ENCODE data around the gene COG6. TPM values are rescaled to one million over a fixed set of nuclear protein-coding genes. Genes with fewer than 3 reads are reported as not detected.

Gene COG6
- total and polyA plus RNA-seq, 2 donors (not counting 1 experiment from before 2014, with no cell fraction given), result 28.9 to 44.8 TPM

DNA sequence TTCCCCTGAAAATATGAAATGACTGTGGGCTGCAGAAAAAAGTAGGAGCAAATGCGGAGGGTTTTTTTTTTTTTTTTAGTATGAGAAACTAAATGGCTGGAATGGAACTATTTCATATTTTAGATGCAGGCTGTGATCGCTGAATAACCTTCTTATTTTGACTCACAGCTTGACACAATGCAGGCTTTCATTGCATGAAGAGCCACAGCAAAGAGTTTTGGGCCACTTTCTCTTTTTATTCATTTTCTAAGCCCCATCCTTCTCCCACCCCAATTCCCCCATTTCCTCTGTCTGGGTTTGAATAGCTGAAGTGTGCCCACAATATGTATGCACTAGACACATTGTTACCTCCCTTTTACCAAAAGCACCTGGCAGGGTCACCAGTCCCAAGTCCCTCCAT lies 125.9 kb downstream of the COG6 start:
- DNase-seq (ENCODE audit: low read depth in 2 of 2), result no peak
- no peaks in the 10 kb centered on the region for H3K9me3 ChIP-seq (ENCODE audit: control insufficient read depth, insufficient read depth, low read depth, low read length)
- no peak for TF ChIP-seq EZH2 (IDR thresholded peaks at IDR 0.05; ENCODE audit: low read length, missing control alignments)
- TF ChIP-seq CTCF (conservative IDR thresholded peaks at IDR 0.05 in 1 of 2, IDR thresholded peaks at IDR 0.05 in 1 of 2; ENCODE audit: low read depth in 1 of 2, low read length in 2 of 2), result no peak

DNA sequence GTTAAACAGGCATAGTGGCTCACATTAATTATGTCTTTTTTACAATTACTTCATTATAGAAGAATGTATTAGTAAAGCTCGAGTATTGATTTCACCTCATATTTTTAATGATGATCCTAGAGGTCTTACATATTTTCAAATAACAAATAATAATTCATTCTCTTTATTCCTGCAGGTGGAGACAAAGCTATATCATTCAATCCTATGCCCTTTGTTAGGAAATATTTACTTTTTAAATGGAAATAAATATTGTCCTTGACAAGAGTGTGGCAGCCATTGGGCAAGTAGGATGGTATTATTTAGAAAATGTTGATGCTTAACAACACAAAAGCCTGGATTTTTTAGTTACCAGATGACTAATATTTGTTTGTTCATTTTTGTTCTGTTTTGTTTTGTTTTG lies 127.6 kb downstream of the COG6 start:
- no peaks in the 10 kb centered on the region for H4K20me1 ChIP-seq (ENCODE audit: control insufficient read depth, extremely low read depth, insufficient read depth, low read length)
- H3K4me3 ChIP-seq (replicated peaks in 1 of 4; ENCODE audit: control extremely low read depth in 1 of 4, insufficient read depth in 1 of 4, low read depth in 3 of 4, low read length in 4 of 4), result no peak overlapping the region
- DNase-seq (ENCODE audit: low read depth in 2 of 2), result peak in 1 of 2 donors; percentile 14
- no peak overlapping the region for H2AFZ ChIP-seq (ENCODE audit: low read length)
- H3K79me2 ChIP-seq (ENCODE audit: control insufficient read depth, insufficient read depth, low read length), result no peaks in the 10 kb centered on the region
- no peaks in the 10 kb centered on the region for H3K9me3 ChIP-seq (ENCODE audit: control insufficient read depth, insufficient read depth, low read depth, low read length)
- no peaks in the 10 kb centered on the region for H3K4me1 ChIP-seq (ENCODE audit: control insufficient read depth, extremely low read depth, insufficient read depth, low read length)
- H3K27me3 ChIP-seq (ENCODE audit: control insufficient read depth, insufficient read depth, low read length), result no peaks in the 10 kb centered on the region
- H3K4me2 ChIP-seq (ENCODE audit: extremely low read depth, insufficient read depth, low read length), result no peak overlapping the region
- no peaks in the 10 kb centered on the region for H3K36me3 ChIP-seq (ENCODE audit: control insufficient read depth, insufficient read depth, low read length)
- H3K27ac ChIP-seq (ENCODE audit: insufficient read depth, low read length), result no peak overlapping the region
- TF ChIP-seq CTCF (conservative IDR thresholded peaks at IDR 0.05 in 1 of 2, IDR thresholded peaks at IDR 0.05 in 1 of 2; ENCODE audit: low read depth in 1 of 2, low read length in 2 of 2) (no peak), EZH2 (IDR thresholded peaks at IDR 0.05; ENCODE audit: low read length, missing control alignments) (no peak)
- no peak overlapping the region for H3K9ac ChIP-seq (ENCODE audit: insufficient read depth, low read length)

More for the DNA sequence above, 125.9 kb downstream of the COG6 start:
- Histone ChIP-seq H4K20me1 (ENCODE audit: control insufficient read depth, extremely low read depth, insufficient read depth, low read length) (no peaks in the 10 kb centered on the region), H3K4me3 (replicated peaks in 1 of 4; ENCODE audit: control extremely low read depth in 1 of 4, insufficient read depth in 1 of 4, low read depth in 3 of 4, low read length in 4 of 4) (no peak overlapping the region), H3K79me2 (ENCODE audit: control insufficient read depth, insufficient read depth, low read length) (no peaks in the 10 kb centered on the region), H3K9ac (ENCODE audit: insufficient read depth, low read length) (no peak overlapping the region), H3K36me3 (ENCODE audit: control insufficient read depth, insufficient read depth, low read length) (no peaks in the 10 kb centered on the region), H2AFZ (ENCODE audit: low read length) (no peak overlapping the region), H3K4me2 (ENCODE audit: extremely low read depth, insufficient read depth, low read length) (no peak overlapping the region), H3K4me1 (ENCODE audit: control insufficient read depth, extremely low read depth, insufficient read depth, low read length) (peaks cover 4% of the 10 kb centered on the region), H3K27me3 (ENCODE audit: control insufficient read depth, insufficient read depth, low read length) (no peaks in the 10 kb centered on the region), H3K27ac (ENCODE audit: insufficient read depth, low read length) (no peak overlapping the region)

GRCh38 chr13:39784347-39784746 lies 128.9 kb downstream of the COG6 start:
- TF ChIP-seq EZH2 (IDR thresholded peaks at IDR 0.05; ENCODE audit: low read length, missing control alignments), result no peak
- no peak for TF ChIP-seq CTCF (conservative IDR thresholded peaks at IDR 0.05 in 1 of 2, IDR thresholded peaks at IDR 0.05 in 1 of 2; ENCODE audit: low read depth in 1 of 2, low read length in 2 of 2)
- Histone ChIP-seq H3K79me2 (ENCODE audit: control insufficient read depth, insufficient read depth, low read length) (no peaks in the 10 kb centered on the region), H3K9me3 (ENCODE audit: control insufficient read depth, insufficient read depth, low read depth, low read length) (no peaks in the 10 kb centered on the region), H3K9ac (ENCODE audit: insufficient read depth, low read length) (no peak overlapping the region), H3K27me3 (ENCODE audit: control insufficient read depth, insufficient read depth, low read length) (no peaks in the 10 kb centered on the region), H2AFZ (ENCODE audit: low read length) (no peak overlapping the region), H3K4me3 (replicated peaks in 1 of 4; ENCODE audit: control extremely low read depth in 1 of 4, insufficient read depth in 1 of 4, low read depth in 3 of 4, low read length in 4 of 4) (no peak overlapping the region), H4K20me1 (ENCODE audit: control insufficient read depth, extremely low read depth, insufficient read depth, low read length) (no peaks in the 10 kb centered on the region), H3K36me3 (ENCODE audit: control insufficient read depth, insufficient read depth, low read length) (no peaks in the 10 kb centered on the region), H3K4me1 (ENCODE audit: control insufficient read depth, extremely low read depth, insufficient read depth, low read length) (no peaks in the 10 kb centered on the region), H3K4me2 (ENCODE audit: extremely low read depth, insufficient read depth, low read length) (no peak overlapping the region), H3K27ac (ENCODE audit: insufficient read depth, low read length) (no peak overlapping the region)
- peak; percentile 25 to 45 for DNase-seq (ENCODE audit: low read depth in 2 of 2)

Data from fibroblast of lung (primary cell).